Embryonic facial prominence (tissue), 1 donor: ENCODE measurements around the gene EXOSC7.

Experiments
- DNase-seq: peaks from one replicate; pipeline ENCODE4 v3.0.0-alpha.2; 2016; ENCODE audit errors: extremely low spot score

EXOSC7 gene

DNA sequence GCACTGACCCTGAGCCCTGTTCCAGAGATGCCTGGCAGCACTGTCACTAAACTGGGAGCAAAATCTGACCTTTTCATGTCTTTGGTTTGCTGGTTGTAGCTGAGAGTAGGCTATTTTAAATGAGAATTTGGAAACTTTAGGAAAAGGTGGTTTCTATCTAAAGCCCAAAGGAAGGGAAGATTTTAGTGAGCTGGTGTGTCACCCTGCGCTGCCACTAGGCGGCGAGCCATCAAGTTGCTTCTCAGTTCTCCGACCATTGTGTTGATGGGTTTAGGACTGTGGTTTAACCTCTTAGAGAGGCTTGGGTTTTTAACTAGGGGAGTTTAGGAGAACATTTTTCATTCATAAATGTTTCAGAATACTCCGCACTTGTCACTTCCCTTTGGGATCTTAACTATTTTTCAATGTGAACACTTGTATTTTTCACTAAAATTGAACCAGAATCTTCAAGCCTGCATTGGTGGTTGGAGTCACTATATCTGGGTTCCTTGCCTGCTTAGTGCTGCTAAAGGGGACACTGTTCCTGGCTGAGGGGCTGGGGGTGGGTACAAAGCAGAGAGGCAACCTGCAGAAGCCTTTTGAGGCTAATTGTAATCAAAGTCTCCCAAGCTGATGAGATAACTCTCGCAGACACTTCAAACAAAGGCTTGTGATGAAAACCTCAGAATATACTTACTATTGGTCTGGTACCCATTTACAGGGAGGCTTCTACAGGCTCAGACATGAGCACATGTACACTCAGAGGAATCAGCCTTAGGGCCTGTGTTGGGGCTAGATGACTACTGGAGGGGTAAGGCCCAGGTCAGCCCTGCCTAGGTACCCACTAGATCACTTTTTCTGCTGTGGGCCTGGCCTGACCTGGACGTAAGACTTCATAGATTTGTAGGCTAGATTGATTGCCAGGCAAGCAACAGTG, 16.8 kb downstream of the EXOSC7 start:
- no peak for DNase-seq

DNA sequence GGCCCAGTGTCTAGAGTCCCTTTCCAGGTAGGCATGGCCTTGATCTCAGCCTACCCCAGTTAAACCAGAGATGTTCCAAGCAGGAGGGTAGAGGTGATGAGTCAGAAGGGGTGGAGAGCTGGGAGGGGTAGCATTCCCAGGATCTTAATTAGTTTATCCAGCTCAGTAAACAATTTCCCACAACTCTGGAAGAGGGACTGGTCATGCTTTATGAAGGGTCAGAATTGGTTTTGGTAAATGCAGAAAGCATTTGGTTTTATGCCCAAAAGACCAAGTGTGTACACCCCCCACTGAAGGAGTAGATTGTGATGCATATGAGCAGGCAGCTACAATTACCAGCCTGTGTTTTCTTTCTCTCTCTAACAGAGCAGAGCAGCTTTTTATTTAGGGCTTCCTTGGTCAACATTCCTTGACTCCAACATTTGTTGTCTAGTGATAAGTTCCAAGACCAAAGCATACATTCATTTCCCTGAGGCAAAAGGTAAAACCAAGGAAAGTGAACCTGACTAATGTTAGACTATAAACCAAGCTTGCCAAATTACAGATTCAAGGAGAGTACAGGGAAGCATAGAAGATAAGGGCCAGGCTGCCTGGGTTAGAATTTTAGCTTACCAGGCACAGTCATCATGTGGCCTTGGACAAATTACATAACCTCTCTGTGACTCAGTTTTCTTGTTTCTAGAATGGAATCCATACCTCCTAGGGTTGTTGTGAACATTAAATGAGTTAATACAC, 17.6 kb downstream of the EXOSC7 start:
- no peak for DNase-seq

DNA sequence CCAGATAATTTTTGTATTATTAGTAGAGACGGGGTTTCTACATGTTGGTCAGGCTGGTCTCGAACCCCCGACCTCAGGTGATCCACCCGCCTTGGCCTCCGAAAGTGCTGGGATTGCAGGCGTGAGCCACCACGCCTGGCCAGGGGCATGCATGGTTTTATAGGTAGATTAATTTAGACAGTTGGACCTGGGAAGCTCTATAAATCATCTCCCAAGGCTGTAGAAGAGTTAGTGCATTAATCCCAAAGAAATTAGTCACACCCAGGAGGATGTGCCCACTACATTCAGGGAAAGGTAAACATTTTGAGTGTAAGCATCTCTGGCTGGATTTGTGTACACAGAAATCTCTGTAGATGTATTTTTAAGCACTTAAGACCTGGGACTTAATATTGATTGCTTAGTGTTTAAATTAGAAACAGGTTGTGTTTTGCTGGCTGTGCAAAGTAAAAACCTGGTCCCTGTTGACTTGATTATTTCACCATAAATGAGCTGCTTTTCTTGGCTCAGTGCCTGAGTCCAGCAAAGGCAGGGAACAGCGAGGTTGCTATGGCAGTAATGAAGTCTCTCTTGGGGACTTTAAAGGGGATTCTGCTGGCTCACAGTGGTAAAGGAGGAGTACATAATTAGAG, 19.2 kb downstream of the EXOSC7 start:
- no peak for DNase-seq

DNA sequence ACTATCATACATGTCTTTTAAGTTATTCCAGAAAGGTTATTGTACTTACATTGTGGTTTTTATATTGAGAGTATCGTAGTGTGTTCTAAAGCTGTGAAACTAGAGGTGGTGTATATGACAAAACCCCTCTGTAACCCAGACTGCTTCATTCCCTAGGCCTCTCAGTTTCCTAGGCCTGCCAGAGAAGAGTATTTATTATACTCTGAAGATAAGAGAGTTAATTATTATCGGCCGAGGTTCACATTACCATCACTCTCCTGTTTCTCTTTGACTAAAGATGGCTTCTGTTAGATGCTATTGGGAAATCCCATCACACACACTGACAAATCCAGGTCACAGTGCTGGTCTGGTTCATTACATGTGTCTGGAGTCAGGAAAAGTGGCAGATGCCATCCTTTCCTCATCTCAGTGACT, 20.5 kb downstream of the EXOSC7 start:
- DNase-seq = no peak

DNA sequence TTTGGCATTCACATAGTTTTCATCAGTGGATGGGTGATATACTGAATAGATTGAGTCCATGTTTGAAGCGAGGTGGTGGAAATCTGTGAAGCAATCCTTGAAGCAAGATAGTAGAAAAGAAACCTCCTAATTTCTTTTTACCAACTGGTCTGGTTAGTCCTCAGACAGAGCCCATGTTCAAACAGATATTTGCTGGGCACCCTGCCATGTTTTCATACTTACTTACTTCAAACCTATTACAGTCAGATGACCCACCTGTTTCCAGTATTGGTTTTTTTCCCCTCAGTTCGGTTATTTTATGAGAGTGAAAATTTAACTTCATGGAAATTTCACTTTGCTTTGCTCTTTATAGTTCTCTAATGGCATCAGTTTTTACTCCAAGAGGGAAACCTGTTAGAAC, 23.7 kb downstream of the EXOSC7 start:
- no peak for DNase-seq

DNA sequence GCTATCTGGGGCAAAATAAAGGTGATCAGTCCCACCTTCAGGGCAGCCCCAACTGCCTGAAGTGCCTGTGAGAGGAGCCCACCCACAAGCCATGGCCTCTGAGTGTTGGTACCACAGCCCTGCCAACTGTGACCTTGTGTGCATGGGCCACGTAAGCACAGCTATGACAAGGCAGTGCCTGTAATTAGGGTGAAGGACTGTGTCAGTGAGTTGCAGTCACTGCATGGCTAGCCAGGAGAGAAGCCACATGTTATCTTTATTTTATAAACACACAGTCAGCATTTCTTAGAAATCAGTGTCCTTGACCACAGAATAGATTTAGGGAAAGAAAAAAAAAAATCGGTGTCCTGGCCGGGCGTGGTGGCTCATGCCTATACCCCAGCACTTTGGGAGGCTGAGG, 24.8 kb downstream of the EXOSC7 start:
- no peak for DNase-seq

DNA sequence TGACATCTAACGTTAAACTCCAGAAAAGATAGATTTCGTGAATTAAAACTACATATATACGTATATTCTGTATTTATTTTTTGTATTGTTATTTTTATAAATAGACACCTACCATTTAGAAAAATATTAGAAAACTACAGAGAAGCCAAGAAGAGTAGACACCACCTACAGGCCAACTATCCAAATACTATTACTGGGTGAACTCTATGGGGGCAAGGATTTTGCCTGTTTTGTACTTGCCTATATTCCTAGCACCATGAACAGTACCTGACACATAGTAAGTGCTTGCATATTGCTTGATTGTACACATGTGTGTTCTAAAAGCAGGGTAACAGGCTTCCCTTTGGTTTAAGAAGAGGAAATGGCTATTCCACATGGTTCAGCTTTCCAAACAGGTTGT, 25.7 kb downstream of the EXOSC7 start:
- no peak for DNase-seq

DNA sequence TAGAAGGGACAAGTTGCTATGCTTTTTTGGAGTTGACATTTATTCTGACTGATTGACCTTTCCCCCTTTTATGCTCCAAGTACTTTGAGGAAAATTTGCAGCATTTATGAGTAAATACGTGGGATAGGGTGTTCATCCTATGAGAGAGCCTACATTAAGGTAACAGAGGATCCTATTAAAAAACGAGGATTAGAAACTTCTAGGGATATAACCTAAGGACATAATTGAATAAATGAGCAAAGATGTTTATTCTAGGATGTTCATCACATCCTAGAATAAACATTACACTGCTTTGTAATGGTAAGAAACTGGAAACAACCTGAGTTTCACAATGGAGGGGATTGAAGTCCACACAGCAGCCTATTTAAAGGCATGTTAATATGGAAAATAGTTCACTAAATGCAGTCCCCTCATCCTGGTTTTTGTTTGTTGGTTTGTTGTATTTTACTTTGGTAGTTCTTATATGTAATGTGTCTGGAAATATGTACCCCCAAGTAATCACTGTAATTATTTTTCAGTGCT, 26.2 kb downstream of the EXOSC7 start:
- no peak for DNase-seq

DNA sequence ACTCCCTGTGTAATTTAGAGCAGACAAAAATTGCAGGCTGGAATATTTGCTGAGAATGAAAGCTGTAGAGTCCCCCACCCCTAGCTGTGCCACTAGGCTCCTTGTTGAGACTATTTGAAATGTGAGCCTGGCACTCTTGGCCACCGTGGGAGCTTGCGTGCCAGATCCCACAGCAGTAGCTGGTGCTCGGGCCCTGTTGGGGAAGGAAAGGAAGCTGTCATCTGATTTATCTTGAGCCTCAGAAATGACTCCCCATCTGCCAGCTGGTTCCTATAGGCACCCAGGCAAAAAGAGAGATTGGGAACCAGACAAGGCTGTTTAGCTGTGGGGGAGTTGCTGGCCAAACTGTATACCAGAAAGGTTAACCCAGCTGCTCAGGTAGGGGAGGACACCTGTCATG, 26.7 kb downstream of the EXOSC7 start:
- DNase-seq = no peak

DNA sequence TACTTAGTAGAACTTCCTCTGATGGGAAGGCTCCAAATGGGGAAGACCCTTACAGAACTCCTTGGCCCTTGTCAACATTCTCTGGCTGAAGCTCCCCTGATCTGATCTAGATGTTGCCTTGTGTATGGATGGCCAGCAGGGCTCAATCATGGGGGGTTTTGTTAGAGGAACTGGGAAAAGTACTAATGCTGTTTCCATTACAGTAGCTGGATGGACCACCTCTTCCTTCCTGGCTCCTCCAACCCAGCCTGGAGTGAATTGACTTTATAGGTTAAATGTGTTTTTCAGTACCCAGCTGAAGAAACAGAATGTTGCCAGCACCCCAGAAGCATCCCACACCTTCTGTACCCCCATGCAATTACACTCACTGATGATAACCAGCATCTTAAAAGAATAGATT, 27.4 kb downstream of the EXOSC7 start:
- DNase-seq = no peak

DNA sequence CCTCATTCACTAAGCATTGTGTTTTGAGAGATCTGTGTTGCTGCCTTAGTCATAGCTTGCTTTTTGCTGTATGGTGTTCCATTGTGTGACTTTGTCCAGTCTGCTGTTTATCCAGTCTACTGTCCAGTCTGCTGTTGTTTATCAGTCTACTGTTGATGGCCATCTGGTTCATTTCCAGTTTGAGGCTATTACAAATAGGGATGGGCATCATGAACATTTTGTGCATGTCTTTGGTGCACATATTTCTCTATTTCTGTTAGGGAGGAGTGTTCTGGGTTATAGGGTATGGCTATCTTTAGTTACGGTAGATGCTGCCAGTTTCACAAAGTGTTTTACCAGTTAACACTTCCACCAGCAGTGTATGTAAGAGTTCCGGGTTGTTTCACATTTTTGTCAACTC, 27.8 kb downstream of the EXOSC7 start:
- DNase-seq = no peak

DNA sequence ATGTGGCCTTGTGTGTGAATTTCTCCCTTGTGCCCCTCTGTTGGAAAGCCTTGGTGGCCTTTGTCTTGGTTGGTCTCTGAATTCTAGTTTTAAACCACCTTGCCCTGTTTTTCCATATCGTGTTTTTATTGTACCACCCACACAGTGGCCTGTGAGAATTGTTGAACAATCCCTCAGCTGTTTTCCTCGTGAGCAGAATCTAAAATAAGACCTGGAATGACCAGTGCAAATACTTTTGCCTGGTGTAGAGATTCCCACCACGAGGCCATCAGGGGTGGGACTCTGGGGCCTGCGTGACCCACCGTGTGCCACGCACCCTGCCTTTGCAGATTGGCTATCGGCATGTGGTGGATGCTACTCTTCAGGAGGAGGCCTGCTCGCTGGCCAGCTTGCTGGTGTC, 31.0 kb downstream of the EXOSC7 start:
- DNase-seq = no peak

DNA sequence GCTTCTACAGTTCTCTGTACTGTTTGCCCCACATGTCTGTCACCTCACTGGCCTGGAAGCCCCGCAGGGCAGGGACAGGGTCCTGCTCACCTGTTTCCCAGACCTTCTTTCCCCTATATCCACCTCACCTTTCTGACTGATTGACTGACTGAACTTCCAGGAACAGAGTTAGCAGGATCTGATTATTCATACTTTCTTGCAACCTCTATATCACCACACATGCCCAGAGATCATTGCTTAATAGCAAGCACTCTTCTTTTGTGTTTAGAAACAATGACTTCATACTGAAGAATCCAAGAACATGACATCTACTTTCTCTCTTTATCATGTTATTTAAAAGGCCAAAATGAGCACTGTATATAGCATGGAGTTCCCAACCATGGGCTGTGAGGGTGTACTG, 32.1 kb downstream of the EXOSC7 start:
- DNase-seq = no peak

DNA sequence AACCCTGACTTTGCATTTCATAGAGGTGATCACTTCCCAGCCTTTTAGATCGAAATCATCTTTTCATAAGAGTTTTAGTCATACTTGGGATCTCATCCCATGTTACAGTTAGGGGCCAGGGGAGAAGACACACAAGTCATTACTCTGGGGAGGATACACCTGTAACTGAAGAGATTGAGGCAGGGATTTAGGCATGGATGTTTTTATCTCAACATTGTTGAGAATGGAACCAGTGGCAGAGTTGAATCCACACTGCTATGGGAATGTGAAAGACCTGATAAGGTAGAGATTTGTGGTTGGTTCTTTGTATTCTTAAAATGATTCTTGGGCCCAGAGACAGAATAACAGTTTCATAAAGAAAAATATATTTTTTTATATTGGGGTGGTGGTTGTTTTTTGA, 33.8 kb downstream of the EXOSC7 start:
- no peak for DNase-seq

DNA sequence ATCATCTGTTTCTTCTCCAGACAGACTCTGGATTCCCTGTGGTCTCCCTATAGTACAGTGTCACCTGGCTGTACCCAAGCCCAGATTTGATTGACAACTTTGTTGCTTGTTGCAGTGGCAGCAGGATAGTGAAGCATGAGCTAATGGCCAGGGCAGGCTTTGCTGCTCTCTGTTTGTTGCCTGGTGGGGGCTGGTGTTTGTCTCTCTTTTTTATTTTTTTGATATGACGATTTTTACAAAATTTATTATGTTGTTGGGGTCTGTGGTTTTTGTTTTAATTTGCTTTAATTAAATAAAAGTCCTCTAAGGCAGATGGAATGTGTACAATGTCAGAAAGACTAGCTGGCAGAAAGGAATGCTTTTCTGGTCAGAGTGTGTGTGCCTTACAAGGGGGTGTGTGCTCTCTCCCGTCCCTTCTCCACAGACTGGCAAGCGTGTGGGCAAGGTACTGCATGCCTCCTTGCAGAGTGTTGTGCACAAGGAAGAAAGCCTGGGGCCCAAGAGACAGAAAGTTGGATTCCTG, 34.8 kb downstream of the EXOSC7 start:
- no peak for DNase-seq

DNA sequence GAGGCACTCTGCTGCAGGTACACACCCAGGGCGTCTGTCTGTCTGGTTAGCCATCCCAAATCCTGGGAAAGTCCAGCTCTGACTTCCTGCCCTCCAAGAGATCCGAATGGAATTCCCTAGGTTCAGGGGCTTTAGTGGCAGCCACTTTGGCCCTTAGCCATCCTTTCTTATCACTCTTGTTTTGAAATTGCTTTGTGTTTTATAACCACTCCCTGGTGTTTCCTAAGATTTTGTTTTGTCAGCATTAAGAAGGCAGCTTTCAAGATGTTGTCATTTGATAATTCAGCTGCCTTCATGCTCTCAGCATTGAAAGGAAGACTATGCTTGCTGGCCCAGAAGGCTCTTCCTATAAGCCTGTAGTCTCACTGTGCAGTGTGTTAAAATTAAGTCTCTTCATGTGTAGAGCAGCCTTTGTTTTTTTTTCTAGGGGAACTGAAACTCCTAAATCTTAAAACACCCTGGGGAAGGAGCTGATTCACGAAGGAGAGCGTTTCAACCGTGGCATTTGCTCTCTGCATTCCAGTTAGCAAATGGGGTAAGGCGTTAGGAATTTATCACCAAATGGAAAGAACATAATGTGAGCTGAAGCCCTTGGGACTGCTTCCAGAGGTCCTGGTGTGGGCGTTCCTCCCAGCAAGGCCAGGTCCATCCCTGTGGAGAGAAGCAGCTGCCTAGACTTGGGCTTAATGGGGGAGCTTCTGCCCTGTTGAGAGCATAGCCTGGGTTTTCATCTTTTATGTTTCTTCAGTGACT, 35.9 kb downstream of the EXOSC7 start:
- no peak for DNase-seq

DNA sequence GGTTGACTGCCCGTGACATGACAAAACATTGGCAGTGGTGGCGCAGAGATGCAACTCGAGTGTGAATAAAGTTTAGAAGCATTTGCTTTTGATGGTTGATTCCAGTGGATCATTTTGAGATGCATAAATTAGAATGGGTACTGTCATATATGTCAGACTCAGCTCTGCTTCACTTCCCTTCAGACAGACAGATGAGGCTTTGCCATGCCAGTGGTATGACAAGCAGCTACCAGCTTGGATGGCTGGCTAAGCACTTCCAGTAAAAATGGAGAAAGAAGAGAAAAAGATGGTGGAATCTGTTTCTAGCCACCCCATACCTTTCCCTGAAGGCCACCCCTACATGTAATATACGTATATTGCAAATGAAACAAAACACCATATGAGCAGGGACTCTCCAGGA, 36.5 kb downstream of the EXOSC7 start:
- no peak for DNase-seq

DNA sequence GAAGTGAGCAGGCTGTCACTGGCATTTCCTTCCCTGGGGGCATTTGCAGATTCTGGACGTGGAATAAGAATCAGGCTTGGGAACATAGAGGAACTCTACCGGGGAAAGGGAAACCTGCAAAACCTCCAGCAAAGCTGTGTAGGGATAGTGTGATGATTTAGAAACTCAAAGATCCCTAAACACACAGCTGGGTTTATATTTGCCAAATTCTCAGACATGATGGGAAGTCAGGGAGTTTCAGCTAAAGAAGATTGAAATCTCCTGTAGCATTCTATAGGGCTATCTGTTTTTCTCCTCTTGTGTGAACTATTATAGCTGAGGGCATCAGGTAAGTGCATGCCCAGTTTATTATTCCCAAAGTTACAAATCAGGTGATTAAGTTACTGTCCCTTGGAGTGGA, 40.9 kb downstream of the EXOSC7 start:
- no peak for DNase-seq

DNA sequence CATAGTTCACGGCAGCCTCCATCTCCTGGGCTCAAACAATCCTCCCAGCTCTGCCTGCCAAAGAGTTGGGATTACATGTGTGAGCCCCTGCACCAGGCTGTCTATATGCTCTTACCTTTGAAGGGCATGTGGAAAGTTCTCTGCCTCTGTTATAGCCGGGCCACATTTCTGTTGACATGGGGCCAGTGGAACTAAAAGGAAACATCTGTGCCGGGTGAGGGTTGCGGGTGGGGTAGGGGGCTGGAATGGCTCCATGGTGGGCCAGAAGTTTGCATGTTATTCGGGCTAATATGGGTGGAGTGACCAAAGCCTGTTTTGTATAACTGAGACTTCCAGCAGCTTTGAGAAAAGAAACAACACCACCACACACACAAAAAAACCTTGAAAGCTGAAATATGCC, 41.8 kb downstream of the EXOSC7 start:
- DNase-seq = no peak

DNA sequence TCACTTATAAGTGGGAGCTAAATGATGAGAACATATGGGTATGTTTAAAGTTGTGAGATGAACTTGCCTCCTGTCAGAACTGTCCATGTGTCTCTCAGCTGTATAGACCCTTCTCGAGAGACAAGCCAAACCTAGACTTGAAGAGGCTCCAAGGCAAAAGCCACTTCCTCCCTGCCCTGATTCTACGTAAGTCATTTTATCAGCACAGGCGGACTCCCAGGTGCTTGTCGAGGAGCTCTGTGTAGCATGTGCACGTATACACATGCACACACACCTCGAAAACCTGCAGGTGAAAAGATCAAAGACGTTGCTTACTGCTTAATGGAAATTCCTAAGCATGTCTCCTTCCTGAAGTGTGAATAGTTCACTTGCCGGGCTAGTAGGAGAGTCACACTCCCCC, 44.5 kb downstream of the EXOSC7 start:
- no peak for DNase-seq

DNA sequence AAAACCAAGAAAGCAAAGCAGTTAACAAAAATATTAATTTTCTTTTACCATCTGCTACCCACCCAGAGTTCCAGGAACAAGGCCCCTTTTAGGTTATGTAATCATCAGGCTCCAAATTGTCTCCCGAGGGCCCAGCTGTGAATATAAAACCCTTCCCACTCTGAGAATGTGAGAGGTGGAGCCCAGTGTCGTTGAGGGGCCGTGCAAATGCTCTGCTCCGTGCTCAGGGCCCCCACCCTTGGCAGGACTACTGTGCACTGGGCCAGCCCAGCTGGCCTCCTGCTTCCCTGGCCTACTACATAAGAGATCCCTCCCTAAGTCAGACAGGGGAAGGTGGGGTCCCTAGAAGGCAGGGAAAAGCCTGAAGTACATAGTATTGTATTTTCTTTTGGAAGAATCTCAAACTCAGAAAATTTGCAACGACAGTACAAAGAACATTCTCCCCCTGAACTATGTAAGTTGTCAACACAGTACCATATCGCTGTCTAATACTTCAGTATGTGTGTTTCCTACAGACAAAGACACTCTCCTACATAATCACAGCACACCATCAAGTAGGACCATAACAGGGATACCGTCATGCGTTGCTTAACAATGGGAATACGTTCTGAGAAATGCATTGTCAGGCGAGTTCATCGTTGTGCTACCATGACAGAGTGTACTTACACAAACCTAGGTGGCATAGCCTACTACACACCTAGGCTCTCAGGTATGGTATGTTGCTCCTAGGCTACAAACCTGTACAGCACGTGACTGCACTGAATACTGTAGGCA, 45.7 kb downstream of the EXOSC7 start:
- DNase-seq = no peak
